B cell (primary cell): Measurements from ENCODE around the gene ERCC4. TPM values are rescaled to one million over a fixed set of nuclear protein-coding genes. Genes with fewer than 3 reads are reported as not detected.

Experiments used
- ATAC-seq: fragments of 200-7000 bp; cut with Tn5 transposase; one replicate; pipeline ENCODE4 v1.10.0; 2021; ENCODE audit warnings: low read depth, mild to moderate bottlenecking, moderate number of reproducible peaks, moderate library complexity
- CTCF ChIA-PET: fragments of 350-600 bp; sonication (Branson Sonifier 250); formaldehyde crosslinking; loops from one replicate; lab custom pipeline; 2021; ENCODE audit warnings: antibody characterized with exemption, inconsistent platforms; lab: Charles Lee
- POLR2A ChIA-PET: fragments of 350-600 bp; sonication (Branson Sonifier 250); formaldehyde crosslinking; loops from one replicate; lab custom pipeline; 2021; ENCODE audit warnings: antibody characterized with exemption; lab: Charles Lee
- DNase-seq: peaks from one replicate; pipeline ENCODE4 v3.0.0; 2013
- H2AFZ ChIP-seq: 2 replicates; pipeline ENCODE4 v1.6.1; 2012; ENCODE audit warnings: mild to moderate bottlenecking, low read depth, low read length; ENCODE audit not compliant: insufficient read depth, poor library complexity, severe bottlenecking
- H3K27ac ChIP-seq, 2 donors: 1 replicate in 1 of 2; 2 replicates in 1 of 2; pipeline ENCODE4 v1.5.1; 2012 to 2013; ENCODE audit warnings: low read length in 2 of 2, mild to moderate bottlenecking in 2 of 2, moderate library complexity in 1 of 2
- H3K27me3 ChIP-seq, 4 experiments: fragments of 200-600 bp in 1 of 4; sonication (generic) in 1 of 4; replicated peaks in 1 of 4; 1 replicate in 2 of 4; 2 replicates in 2 of 4; pipeline versions ENCODE4 v1.6.1 to v1.7.0; 2013 to 2016; ENCODE audit warnings: low read length in 3 of 4, mild to moderate bottlenecking in 2 of 4, mixed read lengths in 1 of 4, moderate library complexity in 1 of 4; ENCODE audit not compliant: insufficient read depth in 4 of 4, control insufficient read depth in 3 of 4; ENCODE audit errors: control extremely low read depth in 1 of 4
- H3K36me3 ChIP-seq, 2 experiments: replicated peaks in 1 of 2; 1 replicate in 1 of 2; 2 replicates in 1 of 2; pipeline versions ENCODE4 v1.6.1 to v1.7.1; 2013; ENCODE audit warnings: low read length in 1 of 2; ENCODE audit not compliant: insufficient read depth in 2 of 2, control insufficient read depth in 1 of 2; ENCODE audit errors: control extremely low read depth in 1 of 2, extremely low read depth in 1 of 2
- H3K4me1 ChIP-seq, 2 donors: fragments of 200-600 bp in 1 of 2; sonication (generic) in 1 of 2; 1 replicate in 1 of 2; 2 replicates in 1 of 2; pipeline versions ENCODE4 v1.5.1 to v1.6.1; 2013 to 2017; ENCODE audit warnings: low read length in 2 of 2; ENCODE audit not compliant: control insufficient read depth in 2 of 2, insufficient read depth in 2 of 2
- H3K4me2 ChIP-seq: replicated peaks from 2 replicates; pipeline ENCODE3; 2012; ENCODE audit warnings: mild to moderate bottlenecking, low read depth, low read length; ENCODE audit not compliant: poor library complexity, severe bottlenecking
- H3K4me3 ChIP-seq, 5 experiments: fragments of 200-600 bp in 1 of 5; sonication (generic) in 1 of 5; 1 replicate in 3 of 5; 2 replicates in 2 of 5; pipeline versions ENCODE4 v1.5.1 to v1.7.0; 2011 to 2016; ENCODE audit warnings: low read length in 4 of 5, mild to moderate bottlenecking in 4 of 5, low read depth in 2 of 5, control low read depth in 1 of 5, moderate library complexity in 1 of 5; ENCODE audit not compliant: insufficient read depth in 1 of 5; ENCODE audit errors: control extremely low read depth in 1 of 5, extremely low read depth in 1 of 5
- H3K79me2 ChIP-seq: fragments of 200-600 bp; sonication (generic); one replicate; pipeline ENCODE4 v1.6.0; 2016; ENCODE audit warnings: low read length; ENCODE audit not compliant: control insufficient read depth, insufficient read depth
- H3K9ac ChIP-seq: fragments of 200-600 bp; sonication (generic); 2 replicates; pipeline ENCODE4 v1.6.1; 2017; ENCODE audit warnings: mild to moderate bottlenecking, low read length, moderate library complexity
- H3K9me3 ChIP-seq, 3 donors: one replicate each; pipeline versions ENCODE4 v1.6.1 to v1.7.1; 2013; ENCODE audit warnings: low read length in 2 of 3; ENCODE audit not compliant: control insufficient read depth in 2 of 3, insufficient read depth in 1 of 3; ENCODE audit errors: control extremely low read depth in 1 of 3
- H4K20me1 ChIP-seq: 2 replicates; pipeline ENCODE4 v1.6.0; 2012; ENCODE audit warnings: mild to moderate bottlenecking, low read length; ENCODE audit not compliant: insufficient read depth, control insufficient read depth, poor library complexity, severe bottlenecking
- H3K27ac Mint-ChIP-seq: one replicate; pipeline ENCODE4 v1.8.0; 2021; ENCODE audit warnings: mixed read lengths
- H3K27me3 Mint-ChIP-seq: one replicate; pipeline ENCODE4 v1.8.0; 2021; ENCODE audit warnings: mixed read lengths
- H3K4me1 Mint-ChIP-seq: one replicate; pipeline ENCODE4 v1.8.0; 2021; ENCODE audit warnings: mixed read lengths
- H3K4me3 Mint-ChIP-seq: one replicate; pipeline ENCODE4 v1.8.0; 2021; ENCODE audit warnings: mixed read lengths
- H3K9me3 Mint-ChIP-seq: one replicate; pipeline ENCODE4 v1.8.0; 2022; ENCODE audit warnings: mixed read lengths; ENCODE audit not compliant: insufficient read depth
- EZH2 ChIP-seq: IDR thresholded peaks from 2 replicates; pipeline ENCODE4 v1.6.1; 2012; ENCODE audit warnings: borderline replicate concordance, low read depth, mild to moderate bottlenecking, moderate library complexity, low read length; ENCODE audit not compliant: insufficient read depth, poor library complexity, severe bottlenecking
- WGBS: methylation state at CpG from one replicate; pipeline ENCODE4 v1.1.5; 2013; ENCODE audit warnings: missing lambda C conversion rate; ENCODE audit not compliant: insufficient coverage; 5-methylcytosine and 5-hydroxymethylcytosine counted together
- intact Hi-C: fragments of 100-400 bp; cut with micrococcal nuclease; formaldehyde crosslinking; loops from one replicate; pipeline ENCODE4 v1.10.0; 2022
- polyA plus RNA-seq: library from polyadenylated mRNA; depleted of rRNA; stranded (reverse); fragments of >200 nt; gene quantifications from 2 replicates; pipeline ENCODE4 v1.2.3, GENCODE V29; 2012
- total RNA-seq, 2 donors: library from RNA; stranded (reverse); fragments of 120-200 nt in 1 of 2; gene quantifications; 1 replicate in 1 of 2; 2 replicates in 1 of 2; pipeline versions ENCODE4 v1.2.3 to v1.2.4, GENCODE V29; 2013 to 2022
- TF ChIP-seq, protein P1 (sequence below): fragments of 200-600 bp; IDR thresholded peaks from one replicate; pipeline ENCODE4 v1.8.0; 2022; ENCODE audit warnings: antibody characterized with exemption, mild to moderate bottlenecking

ERCC4 gene
- total and polyA plus RNA-seq, 2 donors (not counting 1 experiment from before 2014, with no cell fraction given): 1.0 to 11.9 TPM

DNA sequence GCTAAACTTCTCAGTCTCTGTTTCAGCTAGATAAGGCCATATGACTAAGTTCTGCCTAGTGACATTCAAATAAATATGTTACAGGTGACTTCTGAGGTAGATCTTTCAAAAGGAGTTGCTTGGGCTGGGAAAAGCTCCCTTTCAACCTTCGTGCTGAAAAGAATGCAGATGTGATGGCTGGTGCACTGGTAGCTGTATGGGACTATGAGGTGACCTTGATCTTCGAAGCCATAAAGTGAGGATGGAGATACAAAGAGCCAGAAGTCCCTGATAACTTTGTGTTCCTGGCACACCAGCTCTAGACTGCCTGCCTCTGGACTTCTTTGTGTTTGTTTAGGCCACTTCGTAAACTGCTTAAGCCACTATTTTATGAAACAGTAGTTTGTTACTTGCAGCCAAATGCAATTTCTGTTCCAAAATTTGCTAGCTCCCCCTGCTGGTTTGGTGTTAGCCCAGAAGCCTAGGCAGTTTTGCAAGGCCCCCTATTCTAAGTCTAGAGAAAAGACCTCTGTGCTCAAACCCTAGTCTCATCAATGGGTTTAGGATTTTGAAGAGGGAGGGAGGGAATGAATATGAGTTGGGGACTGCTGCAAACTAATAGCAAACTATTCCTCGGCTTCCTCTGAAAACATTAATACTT, 23.3 kb upstream of the ERCC4 start:
- Histone ChIP-seq H3K36me3 (no peaks in the 10 kb centered on the region), H3K4me3 (no peak overlapping the region), H3K79me2 (no peaks in the 10 kb centered on the region), H3K27me3 (peaks cover 0 to 10% (median 1%) of the 10 kb centered on the region in 4 experiments), H2AFZ (no peak overlapping the region), H3K4me2 (no peak overlapping the region), H3K9ac (no peak overlapping the region), H4K20me1 (no peaks in the 10 kb centered on the region), H3K4me1 (no peaks in the 10 kb centered on the region), H3K9me3 (peaks cover 0 to 6% (median 5%) of the 10 kb centered on the region in 3 donors), H3K27ac (no peak overlapping the region)
- 65% methylated on average over 2 of the region's 4 CpGs for WGBS
- DNase-seq: no peak
- TF ChIP-seq EZH2: no peak
- TF ChIP-seq, protein P1, sequence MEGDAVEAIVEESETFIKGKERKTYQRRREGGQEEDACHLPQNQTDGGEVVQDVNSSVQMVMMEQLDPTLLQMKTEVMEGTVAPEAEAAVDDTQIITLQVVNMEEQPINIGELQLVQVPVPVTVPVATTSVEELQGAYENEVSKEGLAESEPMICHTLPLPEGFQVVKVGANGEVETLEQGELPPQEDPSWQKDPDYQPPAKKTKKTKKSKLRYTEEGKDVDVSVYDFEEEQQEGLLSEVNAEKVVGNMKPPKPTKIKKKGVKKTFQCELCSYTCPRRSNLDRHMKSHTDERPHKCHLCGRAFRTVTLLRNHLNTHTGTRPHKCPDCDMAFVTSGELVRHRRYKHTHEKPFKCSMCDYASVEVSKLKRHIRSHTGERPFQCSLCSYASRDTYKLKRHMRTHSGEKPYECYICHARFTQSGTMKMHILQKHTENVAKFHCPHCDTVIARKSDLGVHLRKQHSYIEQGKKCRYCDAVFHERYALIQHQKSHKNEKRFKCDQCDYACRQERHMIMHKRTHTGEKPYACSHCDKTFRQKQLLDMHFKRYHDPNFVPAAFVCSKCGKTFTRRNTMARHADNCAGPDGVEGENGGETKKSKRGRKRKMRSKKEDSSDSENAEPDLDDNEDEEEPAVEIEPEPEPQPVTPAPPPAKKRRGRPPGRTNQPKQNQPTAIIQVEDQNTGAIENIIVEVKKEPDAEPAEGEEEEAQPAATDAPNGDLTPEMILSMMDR: no peak
- Mint-ChIP-seq H3K4me1 (no peaks in the 10 kb centered on the region), H3K9me3 (no peaks in the 10 kb centered on the region), H3K27me3 (peaks cover 49% of the 10 kb centered on the region), H3K27ac (no peak overlapping the region), H3K4me3 (no peak overlapping the region)
- no peak for ATAC-seq
- ChIA-PET CTCF (no interaction called here), POLR2A (no interaction called here)
- intact Hi-C loops: no loop called here

DNA sequence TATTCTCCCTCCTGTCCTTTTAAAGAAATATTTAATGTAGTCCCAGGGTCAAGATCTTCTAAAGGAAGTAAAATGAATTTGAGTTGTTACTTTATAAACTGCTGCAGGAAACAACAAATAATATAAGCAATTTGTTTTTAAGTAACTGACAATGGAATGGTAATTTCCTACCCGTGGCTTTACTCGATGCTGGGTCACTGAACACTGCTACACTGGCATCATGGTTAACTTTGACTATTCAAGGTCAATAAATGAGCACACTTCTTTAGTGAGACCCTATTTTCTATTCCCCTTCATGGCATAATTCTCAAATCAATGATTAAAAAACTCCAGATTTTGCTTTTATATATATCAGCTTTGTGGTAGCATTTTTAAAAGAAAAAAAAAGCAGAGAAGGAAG, 22.1 kb upstream of the ERCC4 start:
- TF ChIP-seq EZH2: no peak
- TF ChIP-seq, protein P1: no peak
- DNase-seq (no peak), ATAC-seq (no peak)
- Histone ChIP-seq H3K9me3 (peaks cover 0 to 6% (median 5%) of the 10 kb centered on the region in 3 donors), H3K27me3 (peaks cover 0 to 10% (median 2%) of the 10 kb centered on the region in 4 experiments), H3K36me3 (no peaks in the 10 kb centered on the region), H3K4me1 (no peaks in the 10 kb centered on the region), H3K9ac (no peak overlapping the region), H3K79me2 (no peaks in the 10 kb centered on the region), H3K4me2 (no peak overlapping the region), H3K27ac (no peak overlapping the region), H2AFZ (no peak overlapping the region), H4K20me1 (no peaks in the 10 kb centered on the region), H3K4me3 (no peak overlapping the region)
- intact Hi-C loops: no loop called here
- Mint-ChIP-seq H3K4me1 (no peaks in the 10 kb centered on the region), H3K4me3 (no peak overlapping the region), H3K27me3 (peaks cover 52% of the 10 kb centered on the region), H3K27ac (no peak overlapping the region), H3K9me3 (no peaks in the 10 kb centered on the region)
- WGBS: no CpG with 5 or more reads among the region's 2 CpGs
- POLR2A ChIA-PET: no interaction called here
- CTCF ChIA-PET: no interaction called here
